GM21786 (cell line): ENCODE measurements around the gene CRTC1.
"Not testable (repeated sequence)": the region's sequence is repeated elsewhere in the genome, so short reads cannot be mapped to it uniquely, and the experiment has no call there.

Experiments used
- ATAC-seq: cut with Tn5 transposase; IDR thresholded peaks from one replicate; pipeline ENCODE4 v1.9.1; 2021; ENCODE audit not compliant: unreplicated experiment

CRTC1 gene

GRCh38 chr19:18668744-18669523 is 14.5 kb upstream of the CRTC1 start:
- ATAC-seq = no peak

- ATAC-seq = no peak
These were observed 14.0 kb upstream of the CRTC1 start for GRCh38 chr19:18669524-18669817.

- ATAC-seq = no peak
These were observed 13.6 kb upstream of the CRTC1 start for GRCh38 chr19:18669883-18670282.

GRCh38 chr19:18670312-18670711 is 13.2 kb upstream of the CRTC1 start:
- no peak for ATAC-seq

- no peak for ATAC-seq
These were observed 12.0 kb upstream of the CRTC1 start for GRCh38 chr19:18671303-18672043.

- no peak for ATAC-seq
These were observed 11.4 kb upstream of the CRTC1 start for GRCh38 chr19:18672044-18672451.

- no peak for ATAC-seq
These were observed 10.7 kb upstream of the CRTC1 start for GRCh38 chr19:18672606-18673337.

- ATAC-seq = no peak
These were observed 8.9 kb upstream of the CRTC1 start for GRCh38 chr19:18674616-18675015.

- no peak for ATAC-seq
These were observed 7.7 kb upstream of the CRTC1 start for GRCh38 chr19:18675779-18676178.

GRCh38 chr19:18676692-18677091 is 6.8 kb upstream of the CRTC1 start:
- ATAC-seq = no peak

- ATAC-seq = no peak
These were observed 6.3 kb upstream of the CRTC1 start for GRCh38 chr19:18677156-18677555.

- not testable (repeated sequence) for ATAC-seq
These were observed 3.3 kb upstream of the CRTC1 start for GRCh38 chr19:18680148-18680547.

- ATAC-seq = no peak
These were observed 722 bp upstream of the CRTC1 start for GRCh38 chr19:18682807-18683108.

- ATAC-seq = no peak
These were observed 620 bp downstream of the CRTC1 start for GRCh38 chr19:18683958-18684641.

- ATAC-seq = no peak
These were observed 1.1 kb downstream of the CRTC1 start for GRCh38 chr19:18684642-18684993.

- ATAC-seq = no peak
These were observed 2.2 kb downstream of the CRTC1 start for GRCh38 chr19:18685597-18686190.

- no peak for ATAC-seq
These were observed 4.4 kb downstream of the CRTC1 start for GRCh38 chr19:18687740-18688465.

GRCh38 chr19:18696023-18696422 is 12.5 kb downstream of the CRTC1 start:
- no peak for ATAC-seq

GRCh38 chr19:18697680-18698079 is 14.2 kb downstream of the CRTC1 start:
- ATAC-seq = no peak

- no peak for ATAC-seq
These were observed 15.1 kb downstream of the CRTC1 start for GRCh38 chr19:18698321-18699167.
